Neuron (in vitro differentiated cells): ENCODE data around the gene ZG16.
"Not testable (repeated sequence)": the region's sequence is repeated elsewhere in the genome, so short reads cannot be mapped to it uniquely, and the experiment has no call there.

ENCODE experiments used
- H2AFZ ChIP-seq: one replicate; pipeline ENCODE4 v1.6.1; 2013; ENCODE audit warnings: low read depth, mild to moderate bottlenecking, inconsistent platforms, low read length, moderate library complexity
- H3K27me3 ChIP-seq: one replicate; pipeline ENCODE4 v1.6.1; 2013; ENCODE audit warnings: low read length; ENCODE audit not compliant: insufficient read depth
- H3K36me3 ChIP-seq: one replicate; pipeline ENCODE4 v1.6.1; 2013; ENCODE audit warnings: low read length; ENCODE audit not compliant: insufficient read depth
- H3K4me1 ChIP-seq: one replicate; pipeline ENCODE4 v1.6.1; 2013; ENCODE audit warnings: low read length; ENCODE audit not compliant: insufficient read depth
- H3K4me3 ChIP-seq: 2 replicates; pipeline ENCODE4 v1.5.1; 2013; ENCODE audit warnings: mild to moderate bottlenecking, low read length, moderate library complexity
- H3K9me3 ChIP-seq: one replicate; pipeline ENCODE4 v1.6.1; 2013; ENCODE audit warnings: low read length

ZG16 gene

DNA sequence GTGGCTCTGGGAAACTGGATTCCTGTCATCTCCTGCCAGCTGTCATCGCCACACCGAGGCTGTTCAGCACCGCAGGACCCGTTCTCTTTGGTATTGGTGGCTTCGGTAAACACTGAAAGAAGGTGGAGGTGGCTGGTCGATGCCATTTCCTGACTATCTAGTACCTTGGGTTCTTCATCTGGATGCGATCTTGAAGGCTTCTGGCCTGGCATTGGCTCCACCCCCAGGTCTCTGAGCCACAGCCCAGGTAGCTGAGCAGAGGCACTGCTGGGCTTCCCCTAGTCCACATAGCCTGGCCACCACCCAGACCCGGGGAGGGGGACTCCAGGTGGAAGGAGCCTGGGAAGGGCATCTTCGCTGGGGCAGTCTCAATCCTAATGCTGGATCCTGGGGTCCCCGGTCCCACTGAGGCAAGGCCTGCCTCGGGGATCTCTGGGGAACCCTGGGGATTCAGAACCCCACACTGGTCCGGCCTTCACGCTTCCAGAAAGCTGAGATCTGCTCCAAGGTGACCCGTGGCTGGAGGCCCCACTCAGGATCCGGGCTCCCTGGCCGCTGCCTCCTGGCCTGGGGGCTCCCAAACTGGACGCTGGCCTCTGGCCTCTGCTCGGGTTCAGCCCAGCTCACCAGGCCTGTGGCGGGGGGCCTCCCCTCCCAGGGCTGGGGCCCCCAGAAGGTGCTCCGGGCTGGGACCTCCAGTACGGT, 34.1 kb upstream of the ZG16 start:
- Histone ChIP-seq H3K36me3 (no peaks in the 10 kb centered on the region), H3K4me1 (no peaks in the 10 kb centered on the region), H3K9me3 (peaks cover 3% of the 10 kb centered on the region), H2AFZ (no peak overlapping the region), H3K27me3 (peaks cover 5% of the 10 kb centered on the region), H3K4me3 (no peak overlapping the region)

DNA sequence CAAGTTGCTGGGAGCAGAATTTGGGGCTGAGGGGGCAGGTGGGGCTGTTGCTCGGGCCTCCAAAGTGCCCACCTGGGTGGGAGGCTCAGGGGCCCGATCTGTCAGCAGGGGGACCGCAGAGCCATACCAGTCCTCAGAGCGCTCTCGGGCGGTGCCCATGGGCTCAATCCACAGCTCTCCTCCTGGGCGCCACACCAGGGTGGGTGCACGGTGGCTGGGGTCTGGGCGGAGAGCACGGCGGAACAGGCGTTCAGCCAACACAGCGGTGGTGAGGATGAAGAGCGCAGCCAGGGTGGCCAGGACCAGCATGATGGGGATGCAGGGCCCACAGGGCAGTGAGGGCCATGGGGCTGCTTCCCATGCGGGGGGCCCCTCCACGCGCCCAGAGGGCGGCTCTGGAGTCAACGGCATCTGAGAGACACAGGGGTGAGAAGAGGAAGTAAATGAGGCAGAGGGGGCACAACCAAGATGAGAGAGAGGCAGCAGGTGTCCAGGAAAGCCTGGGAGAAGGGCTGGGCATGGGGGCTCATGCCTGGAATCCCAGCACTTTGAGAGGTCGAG, 33.4 kb upstream of the ZG16 start:
- no peaks in the 10 kb centered on the region for H3K4me1 ChIP-seq
- peaks cover 3% of the 10 kb centered on the region for H3K9me3 ChIP-seq
- H2AFZ ChIP-seq: no peak overlapping the region
- H3K27me3 ChIP-seq: peaks cover 5% of the 10 kb centered on the region
- no peak overlapping the region for H3K4me3 ChIP-seq
- no peaks in the 10 kb centered on the region for H3K36me3 ChIP-seq

DNA sequence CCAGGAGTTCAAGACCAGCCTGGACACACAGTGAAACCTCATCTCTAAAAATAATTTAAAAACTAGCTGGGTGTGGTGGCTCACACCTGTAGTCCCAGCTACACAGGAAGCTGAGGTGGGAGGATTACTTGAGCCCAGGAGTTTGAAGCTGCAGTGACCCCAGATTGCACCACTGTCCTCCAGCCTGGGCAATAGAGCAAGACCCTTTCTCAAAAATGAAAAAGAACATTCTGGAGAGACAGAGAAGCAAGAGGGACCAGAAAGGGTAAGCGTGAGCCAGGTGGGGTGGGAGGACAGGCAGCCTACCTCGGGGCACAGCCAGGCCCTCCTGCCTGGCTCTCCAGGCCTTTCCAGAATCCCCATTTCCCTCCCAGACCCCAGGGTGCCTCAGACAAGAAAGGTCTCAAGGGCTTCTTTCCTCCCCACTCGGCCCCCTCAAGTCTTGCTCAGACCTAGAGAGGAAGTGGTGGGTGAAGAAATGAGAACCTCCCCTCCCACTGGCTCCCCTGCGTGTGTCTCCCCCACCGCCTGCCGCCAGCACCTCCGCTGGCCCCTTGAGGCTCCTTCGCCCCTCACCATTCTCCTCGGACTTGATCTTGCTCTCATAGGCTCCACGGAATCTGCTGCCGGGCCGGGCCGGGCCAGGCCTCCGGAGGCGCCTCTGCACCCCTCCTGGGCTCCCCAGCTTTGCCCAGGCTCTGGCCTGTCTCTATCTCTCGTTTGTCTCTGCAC, 32.8 kb upstream of the ZG16 start:
- Histone ChIP-seq H3K4me3 (no peak overlapping the region), H3K36me3 (no peaks in the 10 kb centered on the region), H2AFZ (no peak overlapping the region), H3K4me1 (no peaks in the 10 kb centered on the region), H3K9me3 (peaks cover 3% of the 10 kb centered on the region), H3K27me3 (peaks cover 5% of the 10 kb centered on the region)

DNA sequence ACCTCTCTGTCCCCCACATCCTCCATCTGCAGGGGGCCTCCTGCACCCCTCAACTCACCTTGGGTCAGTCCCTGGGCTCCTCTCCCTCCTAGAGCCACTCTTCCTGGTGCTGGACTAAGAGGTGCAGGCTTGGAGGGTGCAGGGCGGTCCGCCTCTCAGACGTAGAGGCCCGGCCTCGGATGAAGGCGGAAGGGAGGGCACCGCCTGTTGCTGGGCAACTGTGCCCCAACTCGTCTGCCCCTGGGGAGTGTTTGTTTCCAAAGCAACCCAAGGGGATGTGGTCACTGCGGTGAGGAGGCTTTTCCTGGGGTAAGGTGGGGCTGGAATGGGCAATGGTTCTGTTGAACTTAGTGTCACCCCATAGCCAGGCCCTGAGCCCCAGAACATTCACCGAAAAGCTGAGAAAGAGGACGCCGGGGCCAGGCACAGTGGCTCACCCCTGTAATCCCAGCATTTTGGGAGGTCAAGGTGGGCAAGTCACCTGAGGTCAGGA, 32.2 kb upstream of the ZG16 start, which contains the start of gene C16orf54:
Gene C16orf54, minus strand, starts transcription at position 138 of the 493 bp plus-strand sequence. CDS start 1,039 bp downstream, outside the sequence.
- H3K4me3 ChIP-seq: no peak within 1 kb of the TSS
- no peak within 1 kb of the TSS for H2AFZ ChIP-seq
- peaks cover 3% of the 10 kb centered on the region for H3K9me3 ChIP-seq
- no peaks in the 10 kb centered on the region for H3K4me1 ChIP-seq
- H3K36me3 ChIP-seq: no peaks in the 10 kb centered on the region
- H3K27me3 ChIP-seq: peaks cover 5% of the 10 kb centered on the region

DNA sequence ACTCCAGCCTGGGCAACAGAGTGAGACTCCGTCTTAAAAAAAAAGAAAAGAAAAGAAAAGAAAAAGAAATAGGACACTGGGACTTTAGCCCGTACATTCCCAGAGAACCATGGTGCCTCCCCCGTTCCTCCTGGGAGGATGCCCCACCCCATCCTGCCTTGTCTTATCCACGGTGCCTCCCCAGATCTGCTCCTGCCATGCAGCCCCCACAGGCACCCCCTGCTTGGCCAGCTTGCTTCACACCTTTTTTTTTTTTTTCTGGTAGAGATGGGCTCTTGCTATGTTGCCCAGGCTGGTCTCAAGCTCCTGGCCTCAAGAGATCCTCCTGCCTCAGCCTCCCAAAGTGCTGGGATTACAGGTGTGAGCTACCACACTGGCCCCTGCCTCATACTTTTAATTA, 31.5 kb upstream of the ZG16 start:
- not testable (repeated sequence) for H3K4me3 ChIP-seq, H3K36me3 ChIP-seq, H2AFZ ChIP-seq, H3K4me1 ChIP-seq, H3K27me3 ChIP-seq, H3K9me3 ChIP-seq

DNA sequence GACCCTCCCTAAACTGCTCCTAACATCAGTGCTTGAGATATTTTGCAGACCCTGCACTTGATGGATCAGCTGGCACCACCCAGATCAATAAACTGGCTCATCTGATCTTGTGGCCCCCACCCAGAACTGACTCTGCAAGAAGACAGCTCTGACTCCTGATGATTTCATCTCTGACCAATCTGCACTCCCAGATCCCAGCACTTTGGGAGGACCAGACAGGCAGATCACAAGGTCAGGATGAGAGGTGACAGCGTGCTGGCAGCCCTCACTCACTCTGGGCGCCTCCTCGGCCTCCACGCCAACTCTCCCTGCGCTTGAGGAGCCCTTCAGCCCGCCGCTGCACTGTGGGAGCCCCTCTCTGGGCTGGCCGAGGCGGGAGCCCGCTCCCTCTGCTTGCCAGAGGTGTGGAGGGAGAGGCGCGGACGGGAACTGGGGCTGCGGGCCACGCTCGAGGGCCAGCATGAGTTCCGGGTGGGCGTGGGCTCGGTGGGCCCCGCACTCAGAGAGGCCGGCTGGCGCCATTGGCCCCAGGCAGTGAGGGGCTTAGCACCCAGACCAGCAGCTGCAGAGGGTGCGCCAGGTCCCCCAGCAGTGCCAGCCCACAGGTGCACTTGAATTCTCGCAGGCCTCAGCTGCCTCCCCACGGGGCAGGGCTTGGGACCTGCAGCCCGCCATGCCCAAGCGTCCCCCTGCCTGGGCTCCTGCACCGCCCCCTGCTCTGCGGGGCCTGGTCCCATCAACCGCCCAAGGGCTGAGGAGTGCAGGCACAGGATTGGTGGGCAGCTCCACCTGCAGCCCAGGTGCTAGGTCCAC, 29.9 kb upstream of the ZG16 start:
- Histone ChIP-seq H3K9me3 (no peaks in the 10 kb centered on the region), H3K36me3 (no peaks in the 10 kb centered on the region), H2AFZ (no peak overlapping the region), H3K4me1 (no peaks in the 10 kb centered on the region), H3K4me3 (no peak overlapping the region), H3K27me3 (peaks cover 2% of the 10 kb centered on the region)

DNA sequence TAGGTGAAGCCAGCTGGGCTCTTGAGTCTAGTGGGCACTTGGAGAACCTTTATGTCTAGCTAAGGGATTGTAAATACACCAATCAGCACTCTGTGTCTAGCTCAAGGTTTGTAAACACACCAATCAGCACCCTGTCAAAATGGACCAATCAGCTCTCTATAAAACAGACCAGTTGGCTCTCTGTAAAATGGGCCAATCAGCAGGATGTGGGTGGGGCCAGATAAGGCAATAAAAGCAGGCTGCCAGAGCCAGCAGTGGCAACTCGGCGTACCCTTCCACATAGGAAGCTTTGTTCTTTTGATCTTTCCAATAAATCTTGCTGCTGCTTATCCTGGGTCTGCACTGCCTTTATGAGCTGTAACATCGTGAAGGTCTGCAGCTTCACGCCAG, 29.3 kb upstream of the ZG16 start:
- not testable (repeated sequence) for H3K4me3 ChIP-seq, H2AFZ ChIP-seq, H3K9me3 ChIP-seq, H3K4me1 ChIP-seq, H3K27me3 ChIP-seq, H3K36me3 ChIP-seq

DNA sequence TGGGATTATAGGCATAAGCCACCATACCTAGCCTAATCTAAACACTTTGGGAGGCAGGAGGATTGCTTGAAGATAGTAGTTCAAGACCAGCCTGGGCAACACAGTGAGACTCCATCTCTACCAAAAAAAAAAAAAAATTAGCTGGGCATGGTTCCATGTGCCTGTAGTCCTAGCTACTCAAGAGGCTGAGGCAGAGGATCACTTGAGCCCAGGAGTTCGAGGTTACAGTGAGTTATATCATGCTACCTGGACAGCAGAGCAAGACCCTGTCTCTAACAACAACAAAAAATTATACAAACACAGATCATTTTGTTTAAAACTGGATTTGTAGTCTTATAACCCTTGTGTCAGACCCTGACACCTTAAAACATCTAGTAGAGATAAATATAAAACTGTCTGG, 24.5 kb upstream of the ZG16 start:
- H2AFZ ChIP-seq: no peak overlapping the region
- H3K4me3 ChIP-seq: no peak overlapping the region
- H3K9me3 ChIP-seq: no peaks in the 10 kb centered on the region
- H3K4me1 ChIP-seq: no peaks in the 10 kb centered on the region
- H3K27me3 ChIP-seq: no peaks in the 10 kb centered on the region
- H3K36me3 ChIP-seq: no peaks in the 10 kb centered on the region

DNA sequence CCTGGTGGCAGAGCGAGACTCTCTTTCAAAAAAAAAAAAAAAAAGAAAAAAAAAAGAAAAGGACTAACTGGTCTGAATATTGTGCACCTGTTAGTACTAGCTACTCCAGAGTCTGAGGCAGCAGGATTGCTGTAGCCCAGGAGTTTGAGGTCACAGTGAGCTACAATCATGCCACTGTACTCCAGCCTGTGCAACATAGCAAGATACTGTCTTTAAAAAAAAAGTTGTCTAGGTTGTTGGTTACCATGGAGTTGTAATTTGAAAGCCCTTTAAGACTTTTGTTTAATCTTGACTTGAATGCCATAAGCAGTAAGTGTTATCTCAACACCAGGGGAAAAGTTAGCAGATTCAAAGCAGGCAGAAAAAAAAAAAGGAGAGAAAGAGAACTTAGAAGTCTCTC, 21.4 kb upstream of the ZG16 start:
- Histone ChIP-seq H2AFZ (no peak overlapping the region), H3K36me3 (no peaks in the 10 kb centered on the region), H3K27me3 (no peaks in the 10 kb centered on the region), H3K9me3 (no peaks in the 10 kb centered on the region), H3K4me1 (no peaks in the 10 kb centered on the region), H3K4me3 (no peak overlapping the region)

DNA sequence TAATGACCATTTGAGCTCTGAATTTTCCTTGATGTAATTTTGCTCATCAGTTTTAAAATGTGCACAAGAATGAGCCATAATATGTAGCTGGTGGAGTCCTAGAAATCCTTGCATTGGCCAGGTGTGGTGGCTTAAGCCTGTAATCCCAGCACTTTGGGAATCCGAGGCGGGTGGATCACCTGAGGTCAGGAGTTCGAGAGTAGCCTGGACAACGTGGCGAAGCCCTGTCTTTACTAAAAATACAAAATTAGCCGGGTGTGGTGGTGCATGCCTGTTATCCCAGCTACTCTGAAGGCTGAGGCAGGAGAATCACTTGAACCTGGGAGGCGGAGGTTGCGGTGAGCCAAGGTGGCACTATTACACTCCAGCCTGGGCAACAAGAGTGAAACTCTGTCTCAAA, 21.0 kb upstream of the ZG16 start:
- H3K4me3 ChIP-seq, H3K36me3 ChIP-seq, H3K4me1 ChIP-seq, H3K27me3 ChIP-seq, H2AFZ ChIP-seq, H3K9me3 ChIP-seq: not testable (repeated sequence)

DNA sequence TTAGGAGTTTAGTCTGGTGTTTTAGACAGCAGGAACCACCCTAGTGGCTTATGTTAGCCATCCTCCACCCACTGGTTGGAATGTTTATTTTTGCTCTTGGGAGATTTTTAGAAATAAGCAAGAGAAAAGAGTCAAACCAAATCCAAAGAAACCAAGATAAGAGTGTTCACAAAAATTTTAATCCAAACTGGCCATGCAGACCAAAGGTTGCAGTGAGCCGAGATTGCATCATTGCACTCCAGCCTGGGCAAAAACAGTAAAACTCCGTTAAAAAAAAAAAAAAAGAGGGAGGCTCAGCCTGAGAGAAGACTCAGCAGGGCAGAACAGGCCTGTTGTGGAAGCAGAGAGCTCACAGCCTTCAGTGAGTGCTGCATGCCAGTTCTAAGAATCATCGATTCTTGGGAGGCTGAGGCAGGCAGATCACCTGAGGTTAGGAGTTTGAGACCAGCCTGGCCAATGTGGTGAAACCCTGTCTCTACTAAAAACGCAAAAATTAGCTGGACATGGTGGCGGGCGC, 20.0 kb upstream of the ZG16 start:
- Histone ChIP-seq H3K27me3 (no peaks in the 10 kb centered on the region), H3K9me3 (no peaks in the 10 kb centered on the region), H2AFZ (no peak overlapping the region), H3K4me3 (no peak overlapping the region), H3K36me3 (no peaks in the 10 kb centered on the region), H3K4me1 (no peaks in the 10 kb centered on the region)

DNA sequence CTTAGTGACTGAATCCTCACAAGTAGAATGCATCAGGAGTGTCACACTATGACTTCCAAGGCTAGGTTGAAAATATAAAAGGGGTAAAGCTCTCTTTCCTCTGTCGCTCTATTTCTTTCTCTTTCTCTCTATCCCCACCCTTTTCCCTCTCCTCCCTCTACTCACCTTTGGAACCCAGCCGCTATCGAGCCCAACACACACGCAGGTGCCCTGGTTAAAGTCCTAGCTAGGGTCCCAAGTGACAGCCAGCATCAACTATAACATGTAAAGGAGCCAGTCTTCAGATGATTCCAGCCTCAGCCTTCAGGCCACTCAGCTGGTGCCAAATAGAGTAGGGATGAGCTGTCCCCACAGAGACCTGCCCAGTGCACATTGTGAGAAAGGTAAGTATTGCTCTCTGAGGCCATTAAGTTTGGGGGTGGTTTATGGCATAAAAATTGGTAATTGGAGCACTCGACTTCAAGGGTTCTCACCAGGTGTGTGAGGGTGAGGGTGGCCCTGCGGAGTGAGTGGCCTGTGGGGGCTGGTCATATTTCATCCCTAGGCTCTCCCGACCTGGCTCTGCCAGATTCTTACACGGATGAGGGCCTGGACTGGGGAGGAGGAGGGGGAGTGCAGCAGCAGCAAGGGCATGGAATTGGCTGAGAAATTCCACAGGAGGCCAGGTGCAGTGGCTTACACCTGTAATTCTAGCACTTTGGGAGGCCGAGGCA, 17.3 kb upstream of the ZG16 start:
- no peaks in the 10 kb centered on the region for H3K4me1 ChIP-seq
- no peaks in the 10 kb centered on the region for H3K36me3 ChIP-seq
- peaks cover 3% of the 10 kb centered on the region for H3K27me3 ChIP-seq
- no peak overlapping the region for H2AFZ ChIP-seq
- no peaks in the 10 kb centered on the region for H3K9me3 ChIP-seq
- no peak overlapping the region for H3K4me3 ChIP-seq
